Fibroblast of peridontal ligament (primary cell): ENCODE data around the gene ADAMTS10.
"Not testable (repeated sequence)": the region's sequence is repeated elsewhere in the genome, so short reads cannot be mapped to it uniquely, and the experiment has no call there.

ENCODE experiments used
- DNase-seq: peaks from one replicate; pipeline ENCODE4 v3.0.0-alpha.2; 2010; ENCODE audit errors: extremely low read depth

Gene ADAMTS10

GRCh38 chr19:8561075-8561764, 49.3 kb downstream of the ADAMTS10 start:
- DNase-seq = no peak

- no peak for DNase-seq
These were observed 52.2 kb downstream of the ADAMTS10 start for GRCh38 chr19:8558325-8558724.

GRCh38 chr19:8557642-8558238, 52.8 kb downstream of the ADAMTS10 start:
- DNase-seq = no peak

GRCh38 chr19:8553729-8554128, 56.8 kb downstream of the ADAMTS10 start:
- not testable (repeated sequence) for DNase-seq

DNA sequence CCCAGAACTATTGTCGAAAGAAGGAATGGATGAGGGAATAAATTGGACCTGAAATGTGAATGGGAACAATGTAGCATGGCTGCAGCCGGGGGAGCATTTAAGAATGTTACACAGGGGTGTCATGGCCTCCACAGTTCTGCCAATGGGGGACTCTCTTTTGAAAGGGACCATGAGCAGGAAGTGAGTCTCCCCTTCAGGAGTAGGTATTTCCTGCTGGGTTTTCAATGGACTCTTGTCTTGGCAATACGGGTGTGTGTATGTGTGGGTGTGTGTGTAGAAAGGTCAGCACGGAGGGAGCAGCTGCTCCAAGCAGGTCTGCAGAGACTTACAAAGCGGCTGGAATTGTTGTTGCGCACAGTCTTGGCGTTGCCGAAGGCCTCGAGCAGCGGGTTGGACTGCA, 57.7 kb downstream of the ADAMTS10 start:
- no peak for DNase-seq

DNA sequence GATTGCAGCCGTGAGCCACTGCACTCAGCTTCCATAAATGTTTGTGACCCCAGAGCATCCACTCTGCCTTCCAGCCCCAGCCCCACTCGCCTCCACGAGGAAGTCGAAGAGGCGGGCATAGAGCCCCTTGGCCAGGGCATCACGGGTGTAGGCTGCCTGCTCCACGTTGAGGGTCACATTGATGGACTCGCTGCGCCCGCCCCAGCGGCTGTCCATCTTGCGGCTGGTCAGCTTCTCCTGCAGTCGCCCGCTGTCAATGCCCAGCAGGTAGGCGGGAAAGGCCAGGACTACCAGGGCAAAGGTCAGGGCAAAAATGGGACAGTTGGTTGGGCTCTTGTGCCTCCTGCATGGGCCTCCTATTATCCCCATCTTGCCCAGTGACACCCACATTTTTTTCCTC, 60.4 kb downstream of the ADAMTS10 start:
- DNase-seq = no peak

DNA sequence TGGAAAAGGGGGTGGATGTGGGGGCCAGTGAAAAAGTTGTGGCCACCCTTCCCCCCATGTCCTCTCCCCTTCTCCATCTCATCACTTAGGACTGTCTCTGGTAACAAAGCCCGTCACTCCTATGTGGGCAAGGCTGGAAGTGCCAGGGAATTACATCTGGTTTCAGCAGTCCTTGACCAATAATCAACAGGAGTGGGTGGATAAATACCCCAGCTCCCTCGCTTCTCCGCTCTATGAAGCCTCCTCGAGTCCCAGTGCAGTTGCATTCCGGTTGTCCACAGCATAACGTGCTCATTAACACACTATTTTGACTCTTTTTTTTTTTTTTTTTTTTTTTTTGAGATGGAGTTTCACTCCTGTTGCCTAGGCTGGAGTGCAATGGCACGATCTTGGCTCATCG, 64.8 kb downstream of the ADAMTS10 start:
- DNase-seq = no peak

DNA sequence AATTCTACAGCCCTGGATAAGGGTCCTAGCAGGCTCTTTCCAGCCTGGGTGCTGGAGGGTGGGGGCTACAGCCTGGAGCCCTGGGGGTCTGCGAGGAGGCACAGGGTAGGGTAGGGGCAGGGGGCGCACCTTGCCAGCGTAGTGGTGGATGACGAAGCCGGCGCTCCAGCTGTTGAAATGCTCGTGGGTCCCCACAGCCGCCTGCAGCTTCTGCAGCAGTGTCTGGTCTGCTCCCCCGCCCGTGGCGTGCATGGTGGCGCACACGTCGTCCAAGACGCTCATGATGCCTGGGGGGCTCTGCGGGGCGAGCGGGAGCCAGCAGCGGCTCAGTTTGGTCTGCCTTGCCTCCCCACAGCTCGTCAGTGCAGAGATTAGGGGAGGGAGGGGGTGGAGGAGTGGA, 66.3 kb downstream of the ADAMTS10 start:
- no peak for DNase-seq

- no peak for DNase-seq
These were observed 70.8 kb downstream of the ADAMTS10 start for GRCh38 chr19:8539621-8540149.

- DNase-seq = no peak
These were observed 73.4 kb downstream of the ADAMTS10 start for GRCh38 chr19:8537099-8537498.

DNA sequence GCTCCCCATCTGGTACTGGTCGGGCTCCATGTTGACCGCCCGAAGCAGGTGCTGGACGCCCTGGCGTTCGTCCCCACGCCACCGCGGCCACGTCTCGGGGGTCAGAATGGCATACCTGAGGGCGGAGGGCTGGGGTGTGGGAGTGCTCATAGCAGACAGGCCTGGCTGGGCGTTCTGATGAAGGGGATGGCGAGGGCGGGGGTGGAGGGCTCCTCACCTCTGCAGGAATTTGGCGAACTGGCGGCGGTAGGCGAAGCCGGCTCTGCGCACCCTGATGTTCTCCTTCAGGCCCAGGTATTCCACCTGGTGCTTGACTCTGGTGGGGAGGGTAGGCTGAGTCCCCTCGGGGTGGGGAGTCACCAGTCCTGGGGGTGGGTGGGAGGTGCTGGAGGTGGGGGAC, 74.2 kb downstream of the ADAMTS10 start:
- DNase-seq = no peak

DNA sequence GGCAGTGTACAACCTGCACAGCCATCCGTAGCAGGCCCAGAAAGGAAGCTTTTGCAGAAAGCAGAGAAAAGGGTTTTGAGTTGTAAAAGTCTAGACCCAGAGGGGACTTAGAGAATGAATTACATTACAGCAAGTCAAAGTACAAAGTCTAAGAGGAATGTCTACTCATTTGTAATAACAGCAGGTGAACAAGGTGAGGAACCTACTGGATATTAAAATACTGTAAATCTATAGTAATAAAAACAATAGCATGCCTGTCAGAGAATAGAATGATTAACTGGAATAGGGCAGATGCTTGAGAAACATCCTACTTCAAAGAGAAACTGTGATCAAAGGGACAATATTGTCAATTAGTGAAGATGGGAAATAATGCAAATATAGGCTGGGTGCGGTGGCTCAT, 78.3 kb downstream of the ADAMTS10 start:
- no peak for DNase-seq

DNA sequence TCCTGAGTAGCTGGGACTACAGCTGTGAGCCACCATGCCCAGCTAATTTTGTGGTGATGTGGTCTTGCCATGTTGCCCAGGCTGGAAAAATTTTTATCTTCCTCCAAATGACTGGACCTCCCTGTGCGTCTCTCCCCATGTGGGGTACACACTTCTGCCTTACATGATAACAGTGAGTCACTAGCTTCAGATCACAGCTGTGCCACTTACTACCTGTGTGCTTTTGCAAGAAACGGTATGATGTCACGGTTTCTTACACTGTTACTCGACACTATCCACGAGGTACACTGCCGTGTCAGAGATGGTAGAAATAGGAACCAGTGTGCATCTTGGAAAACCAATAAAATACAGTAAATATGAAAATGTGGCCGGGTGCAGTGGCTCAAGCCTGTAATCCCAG, 79.0 kb downstream of the ADAMTS10 start:
- DNase-seq = no peak
